ENCODE data around the gene PROZ. TPM values are rescaled to one million over a fixed set of nuclear protein-coding genes. Genes with fewer than 3 reads are reported as not detected.

Gene PROZ
- total RNA-seq, 1 donor from 2014 or later, result not detected

GRCh38 chr13:113147206-113147605, 11.2 kb upstream of the PROZ start:
- H3K4me3 Mint-ChIP-seq, result no peak overlapping the region
- no peaks in the 10 kb centered on the region for H3K36me3 Mint-ChIP-seq (ENCODE audit: low read depth)
- peaks cover 12% of the 10 kb centered on the region for H3K27me3 Mint-ChIP-seq (ENCODE audit: low read depth)
- DNase-seq (ENCODE audit: low read depth, low spot score), result no peak
- H3K9me3 Mint-ChIP-seq, result no peaks in the 10 kb centered on the region
- no peak for TF ChIP-seq CTCF (conservative IDR thresholded peaks at IDR 0.05)
- H3K4me1 Mint-ChIP-seq, result peaks cover 1% of the 10 kb centered on the region
- no peak overlapping the region for H3K27ac Mint-ChIP-seq (ENCODE audit: unreplicated experiment)

- Mint-ChIP-seq H3K27me3 (ENCODE audit: low read depth) (peaks cover 21% of the 10 kb centered on the region), H3K27ac (ENCODE audit: unreplicated experiment) (peak overlapping the region; percentile 71)
- DNase-seq (ENCODE audit: low read depth, low spot score), result no peak
Measured at GRCh38 chr13:113148407-113148806, 10.0 kb upstream of the PROZ start.

GRCh38 chr13:113148940-113149503, 9.4 kb upstream of the PROZ start:
- no peaks in the 10 kb centered on the region for H3K9me3 Mint-ChIP-seq
- no peaks in the 10 kb centered on the region for H3K36me3 Mint-ChIP-seq (ENCODE audit: low read depth)
- H3K27me3 Mint-ChIP-seq (ENCODE audit: low read depth), result peaks cover 25% of the 10 kb centered on the region
- no peak for TF ChIP-seq CTCF (conservative IDR thresholded peaks at IDR 0.05)
- H3K4me1 Mint-ChIP-seq, result peaks cover 13% of the 10 kb centered on the region
- no peak overlapping the region for H3K4me3 Mint-ChIP-seq
- no peak overlapping the region for H3K27ac Mint-ChIP-seq (ENCODE audit: unreplicated experiment)
- no peak for DNase-seq (ENCODE audit: low read depth, low spot score)

More at GRCh38 chr13:113148407-113148806, 10.0 kb upstream of the PROZ start:
- TF ChIP-seq CTCF (conservative IDR thresholded peaks at IDR 0.05), result no peak
- Mint-ChIP-seq H3K4me3 (no peak overlapping the region), H3K9me3 (no peaks in the 10 kb centered on the region), H3K4me1 (peaks cover 9% of the 10 kb centered on the region), H3K36me3 (ENCODE audit: low read depth) (no peaks in the 10 kb centered on the region)

- Mint-ChIP-seq H3K36me3 (ENCODE audit: low read depth) (no peaks in the 10 kb centered on the region), H3K4me1 (peaks cover 18% of the 10 kb centered on the region), H3K27ac (ENCODE audit: unreplicated experiment) (no peak overlapping the region), H3K27me3 (ENCODE audit: low read depth) (peaks cover 29% of the 10 kb centered on the region), H3K4me3 (peak overlapping the region; percentile 27), H3K9me3 (no peaks in the 10 kb centered on the region)
- no peak for DNase-seq (ENCODE audit: low read depth, low spot score)
- TF ChIP-seq CTCF (conservative IDR thresholded peaks at IDR 0.05), result no peak
Measured at GRCh38 chr13:113149711-113150549, 8.5 kb upstream of the PROZ start.

GRCh38 chr13:113150550-113151365, 7.7 kb upstream of the PROZ start:
- H3K9me3 Mint-ChIP-seq, result peaks cover 5% of the 10 kb centered on the region
- no peak for DNase-seq (ENCODE audit: low read depth, low spot score)
- no peaks in the 10 kb centered on the region for H3K36me3 Mint-ChIP-seq (ENCODE audit: low read depth)
- peaks cover 31% of the 10 kb centered on the region for H3K27me3 Mint-ChIP-seq (ENCODE audit: low read depth)
- peak overlapping the region; percentile 47 for H3K4me3 Mint-ChIP-seq
- H3K27ac Mint-ChIP-seq (ENCODE audit: unreplicated experiment), result no peak overlapping the region
- TF ChIP-seq CTCF (conservative IDR thresholded peaks at IDR 0.05), result no peak
- H3K4me1 Mint-ChIP-seq, result peaks cover 23% of the 10 kb centered on the region

Data from neural crest cell (in vitro differentiated cells).